GM20431 (cell line): ENCODE data around the gene NRXN2.

ENCODE experiments used
- in situ Hi-C: fragments of 300-500 bp; cut with MseI, MboI; formaldehyde crosslinking; loops from one replicate; pipeline ENCODE4 v1.15.0; 2020; ENCODE audit warnings: low sequenced_read_pairs; ENCODE audit not compliant: unreplicated experiment

The NRXN2 gene

DNA sequence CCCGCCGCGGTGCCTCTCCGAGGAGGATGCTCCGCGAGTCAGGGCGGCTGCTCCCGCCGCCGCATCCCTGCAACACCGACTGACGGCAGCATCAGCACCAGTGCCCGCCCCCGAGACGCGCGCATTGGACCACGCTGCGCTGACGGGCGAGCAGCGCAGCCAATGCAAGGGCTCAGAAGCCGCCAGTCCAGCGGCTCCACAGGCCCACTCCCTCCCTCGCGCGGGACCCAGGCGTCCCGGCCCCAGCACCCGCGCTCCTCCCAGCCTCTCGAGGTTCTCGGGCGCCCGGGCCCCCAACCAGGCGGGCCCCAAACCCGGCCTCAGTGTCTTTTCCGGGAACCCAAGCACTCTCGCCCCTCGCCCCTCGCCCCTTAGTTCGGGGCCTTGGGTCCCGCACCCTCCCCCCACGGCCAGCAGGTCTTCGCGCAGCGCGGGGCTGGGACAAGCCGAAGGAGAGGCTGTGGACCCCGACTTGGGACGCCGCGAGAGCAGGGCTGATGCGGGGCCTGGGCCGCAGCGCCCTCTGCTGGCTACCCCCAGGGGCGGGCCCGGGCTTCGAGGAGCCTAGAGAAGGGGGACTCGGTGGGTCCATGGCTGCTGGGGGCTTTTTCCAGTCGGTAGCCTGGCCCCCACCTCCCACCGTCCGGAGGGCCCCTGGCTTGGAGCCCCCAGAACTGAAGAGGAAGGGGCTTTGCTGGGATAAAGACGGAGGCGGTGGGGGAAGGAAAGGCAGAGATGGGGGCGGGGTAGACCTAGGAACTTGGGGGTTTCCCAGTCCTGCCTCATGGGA, at the start of gene NRXN2:
NRXN2 (minus strand) TSS at position 81 of the 790 bp plus-strand sequence. CDS start 9,498 bp downstream, outside the sequence.
- in situ Hi-C loops: no loop called here

DNA sequence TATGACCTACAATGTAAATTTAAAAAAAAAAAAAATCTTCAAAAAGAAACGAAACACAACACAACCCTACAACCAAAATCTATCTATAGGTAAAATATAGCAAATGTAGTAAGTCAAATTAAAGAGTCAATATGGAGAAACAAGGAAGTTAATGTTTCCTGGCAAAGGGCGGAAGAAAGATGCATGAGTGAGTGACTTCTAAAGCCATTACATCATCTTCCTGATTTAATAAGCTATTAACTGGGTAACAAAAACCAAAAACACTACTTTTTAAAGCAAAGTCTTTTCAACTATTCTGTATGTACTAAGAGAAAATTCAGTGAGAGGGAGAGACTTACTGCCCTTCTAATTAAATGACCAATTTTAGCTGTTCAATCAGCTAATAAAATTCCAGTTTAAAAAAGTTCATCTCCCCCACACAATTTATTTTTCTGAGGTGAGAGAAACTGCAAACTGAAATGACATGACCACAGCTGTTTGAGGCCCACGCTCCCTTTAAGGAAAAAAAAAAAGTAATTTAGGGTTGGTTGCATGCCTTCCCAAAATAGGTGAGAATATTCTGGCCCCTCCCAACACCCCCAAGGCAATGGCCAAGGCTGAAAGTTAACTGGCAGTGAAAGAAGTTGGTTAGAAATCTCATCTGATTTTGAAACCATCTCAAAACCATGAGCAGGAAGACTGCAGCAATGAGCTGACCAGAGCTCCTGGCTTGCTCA, 49.5 kb upstream of the NRXN2 start:
- in situ Hi-C loops: no loop called here

DNA sequence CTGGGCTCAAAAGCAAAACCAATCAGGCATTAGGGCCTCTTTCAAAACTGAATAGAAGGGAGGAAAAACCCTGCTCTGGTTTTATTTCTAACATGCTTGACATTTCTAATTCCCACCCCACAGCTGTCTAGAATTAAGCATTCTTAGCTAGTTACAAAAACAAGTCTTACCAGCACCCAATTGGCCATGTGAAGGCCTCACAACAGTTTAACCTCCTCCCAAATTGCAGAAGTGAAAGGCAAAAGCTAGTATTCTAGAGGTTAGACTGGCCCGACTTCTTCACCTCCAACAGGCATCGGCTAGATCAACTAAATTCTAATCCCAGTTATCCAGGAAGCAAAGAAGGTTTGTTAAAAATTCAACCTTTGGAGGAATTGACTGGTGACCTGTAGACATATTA, 48.9 kb upstream of the NRXN2 start:
- in situ Hi-C loops: no loop called here

DNA sequence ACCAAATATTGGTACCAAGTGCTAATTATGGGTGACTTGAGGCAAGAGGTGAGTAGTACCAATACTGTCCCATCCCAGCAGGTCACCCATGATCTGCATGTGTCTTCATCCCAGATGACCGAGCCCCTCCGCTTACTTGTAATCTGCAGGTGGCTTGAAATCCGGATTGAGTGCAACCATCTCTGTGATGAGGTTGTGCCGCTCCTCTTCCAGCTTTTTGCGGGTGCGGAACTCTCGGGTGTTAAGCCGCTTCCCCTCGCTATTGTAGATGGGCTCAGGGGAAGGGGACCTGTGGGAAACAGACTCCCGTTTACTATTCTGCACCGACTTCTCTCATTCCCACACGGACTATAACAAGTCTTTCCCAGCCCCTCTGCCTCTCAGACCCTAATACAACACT, 47.1 kb upstream of the NRXN2 start:
- in situ Hi-C loops: no loop called here

DNA sequence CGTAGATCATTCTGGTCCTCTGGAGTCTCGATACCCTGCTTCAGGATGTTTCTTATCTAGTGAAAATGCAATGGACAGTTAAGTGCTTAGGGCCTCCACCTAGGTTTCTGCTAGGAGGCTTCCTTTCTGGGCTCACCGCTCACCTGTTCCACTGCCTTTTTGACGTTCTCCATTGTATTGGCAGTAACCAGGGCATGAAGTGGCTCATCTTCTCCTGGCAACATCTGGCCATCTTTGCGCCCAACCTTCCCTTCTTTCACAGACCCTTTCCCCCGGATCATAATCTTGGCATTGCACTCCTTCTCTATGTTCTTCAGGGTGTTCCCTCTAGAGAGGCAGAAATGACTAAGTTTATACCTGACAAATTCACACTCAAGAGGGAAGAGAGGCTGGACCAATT, 46.3 kb upstream of the NRXN2 start:
- in situ Hi-C loops: no loop called here

DNA sequence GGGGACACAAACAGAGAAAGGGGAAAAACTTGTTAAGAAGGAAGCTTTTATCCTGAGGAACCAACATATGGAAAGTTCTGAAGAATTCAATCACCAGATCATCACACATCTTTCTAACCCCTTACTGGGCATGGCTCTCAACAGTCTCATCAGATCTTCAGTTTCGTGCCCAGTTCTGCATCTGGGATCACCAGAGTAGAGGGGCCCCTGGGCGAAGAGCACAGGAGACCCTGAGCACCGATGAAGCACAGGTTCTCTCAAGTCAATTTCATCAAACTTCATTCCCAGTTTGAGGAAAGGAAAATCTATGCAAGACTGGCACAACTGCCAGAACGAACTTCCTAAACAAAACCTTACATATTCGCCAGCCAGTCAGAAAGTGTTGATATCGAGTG, 45.3 kb upstream of the NRXN2 start:
- in situ Hi-C loops: no loop called here

DNA sequence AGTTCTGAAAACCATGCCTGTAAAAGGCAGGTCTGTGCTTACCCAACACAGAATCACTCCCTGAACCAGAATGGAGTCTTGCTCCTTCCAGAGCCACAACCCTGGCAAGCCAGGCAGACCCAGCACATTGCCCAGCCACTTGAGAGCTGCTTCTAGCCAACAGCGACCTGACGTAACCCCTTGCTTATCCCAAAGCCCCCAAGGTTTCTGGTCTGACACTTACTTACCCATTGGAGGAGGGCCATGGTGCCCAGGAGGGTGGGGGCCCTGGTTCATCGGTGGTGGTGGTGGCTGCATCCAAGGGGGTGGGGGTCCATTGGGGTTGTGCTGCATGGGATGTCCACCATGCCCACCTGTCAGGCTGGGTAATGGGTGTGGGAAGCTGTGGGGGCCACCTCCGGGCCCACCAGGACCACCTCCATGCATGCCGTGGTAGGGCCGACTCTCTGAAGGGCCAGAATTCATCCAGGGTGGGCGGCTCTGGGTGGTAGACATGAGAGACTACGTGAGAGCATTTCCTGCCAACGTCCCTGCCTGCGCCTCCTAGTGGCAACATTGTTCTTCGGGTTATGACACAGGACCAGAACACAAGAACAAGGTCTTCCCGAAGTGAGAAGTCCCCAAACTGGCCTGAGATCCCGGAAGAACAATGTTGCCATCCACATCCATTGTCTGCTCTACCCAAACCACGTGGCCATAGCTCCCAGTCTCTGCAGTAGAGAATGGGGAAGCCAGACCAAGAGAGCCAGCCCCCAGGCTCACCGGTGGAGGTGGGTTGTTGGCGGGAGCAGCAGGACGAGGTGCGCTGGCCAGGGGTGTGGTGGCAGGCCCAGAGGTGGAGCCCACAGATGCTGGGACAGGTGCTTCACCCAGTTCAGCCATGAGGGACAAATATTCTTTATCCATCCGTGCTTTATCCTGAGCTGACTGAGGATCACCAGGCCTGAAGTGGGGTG, 44.6 kb upstream of the NRXN2 start:
- in situ Hi-C loops: no loop called here

DNA sequence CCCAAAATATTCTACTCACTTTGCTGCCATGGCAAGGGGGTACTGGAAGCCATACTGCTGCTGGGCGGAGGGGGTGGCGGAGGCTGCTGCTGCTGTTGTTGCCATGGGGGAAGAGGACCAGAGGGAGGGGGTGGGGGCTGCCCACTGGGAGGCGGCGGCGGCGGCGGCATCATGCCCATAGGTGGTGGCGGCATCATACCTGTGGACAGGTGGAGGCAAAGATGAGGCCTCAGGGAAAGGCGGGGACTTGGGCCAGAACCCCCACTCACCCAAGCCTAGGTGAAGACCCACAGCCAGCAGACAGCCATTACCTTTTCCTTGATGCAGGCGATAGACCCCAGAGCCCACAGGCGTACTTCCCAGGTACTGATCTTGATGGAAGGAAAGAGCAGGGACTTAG, 43.9 kb upstream of the NRXN2 start:
- in situ Hi-C loops: no loop called here

DNA sequence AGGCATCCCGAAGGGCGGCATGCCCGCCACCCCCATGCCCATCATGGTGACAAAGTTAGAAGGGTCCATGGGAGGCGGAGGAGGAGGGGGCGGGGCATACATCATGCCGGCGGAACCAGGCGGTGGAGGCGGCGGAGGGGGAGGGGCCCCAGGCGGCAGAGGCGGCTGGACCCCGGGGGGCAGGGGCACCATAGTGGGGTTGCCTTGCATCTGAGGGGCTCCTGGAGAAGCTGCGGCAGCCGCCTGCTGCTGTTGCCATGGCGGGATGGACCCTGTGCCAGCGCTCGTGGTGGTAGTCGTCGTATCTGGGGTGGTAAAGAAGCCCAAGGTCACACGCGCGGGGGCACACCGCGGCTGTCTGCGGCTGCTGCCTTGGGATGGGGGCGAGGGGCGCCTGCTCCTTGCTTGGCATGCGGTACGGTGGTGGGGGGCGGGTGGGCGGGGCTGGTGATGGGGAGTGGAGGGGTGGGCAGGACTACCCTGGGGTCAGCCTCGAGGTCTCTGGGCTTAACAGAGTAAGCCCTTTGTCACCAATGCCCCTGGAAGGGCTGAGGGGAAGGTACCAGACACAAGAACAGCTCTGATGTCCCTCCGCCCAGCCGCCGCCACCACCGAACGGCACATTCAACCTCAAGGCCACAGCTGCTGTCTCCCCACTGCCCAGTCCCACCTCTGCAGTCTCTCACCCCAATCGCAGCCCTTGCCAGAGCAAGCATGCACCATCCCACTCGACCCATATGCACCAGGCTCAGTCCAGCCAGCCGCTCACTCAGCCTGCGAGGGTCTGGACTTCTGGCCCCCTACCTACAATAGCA, 43.1 kb upstream of the NRXN2 start:
- in situ Hi-C loops: no loop called here

DNA sequence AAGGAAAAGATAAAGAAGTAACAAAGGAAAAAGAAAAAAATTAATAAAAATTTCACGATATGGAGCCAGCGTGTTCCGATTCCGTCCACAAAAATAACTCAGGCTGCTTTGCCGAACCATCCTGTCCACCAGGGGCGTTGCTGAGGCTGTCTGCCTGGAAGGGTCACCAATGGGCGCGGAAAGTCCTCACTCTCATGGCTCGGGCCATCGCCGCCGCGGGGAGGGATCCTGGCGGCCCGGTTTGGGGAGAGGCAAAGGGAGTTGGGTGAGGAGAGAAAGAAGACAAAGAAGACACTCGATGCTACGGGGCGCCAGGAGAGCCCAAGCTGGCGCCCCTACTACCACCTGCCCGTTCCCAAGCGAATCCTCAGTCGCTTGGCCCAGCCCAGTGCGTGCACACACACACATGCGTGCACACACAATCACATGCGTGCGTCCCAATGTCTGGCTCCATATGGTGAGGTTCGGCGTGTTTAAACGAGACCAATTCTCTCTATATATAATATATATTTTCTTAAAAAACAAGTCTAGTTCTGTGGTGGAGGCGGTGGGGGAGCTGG, 42.4 kb upstream of the NRXN2 start:
- in situ Hi-C loops: no loop called here

DNA sequence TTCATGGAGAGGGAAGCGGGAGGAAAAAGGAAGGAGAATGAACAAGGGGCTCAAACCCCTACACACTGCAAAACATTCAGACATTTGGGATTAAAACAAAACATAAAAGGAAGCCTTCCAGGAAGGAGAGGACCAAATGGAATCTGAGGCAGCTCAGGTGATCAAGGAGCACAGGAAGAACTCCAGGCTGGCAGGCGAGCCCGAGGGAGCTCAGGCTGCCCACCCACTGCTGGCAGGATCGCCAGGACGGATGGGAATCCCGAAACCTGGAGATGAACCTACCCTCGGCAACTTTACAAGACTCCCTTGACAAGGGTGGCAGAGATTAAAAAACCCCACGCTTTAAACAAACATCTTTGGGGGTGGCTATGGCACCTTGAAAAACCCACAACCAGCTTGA, 41.8 kb upstream of the NRXN2 start:
- in situ Hi-C loops: no loop called here

DNA sequence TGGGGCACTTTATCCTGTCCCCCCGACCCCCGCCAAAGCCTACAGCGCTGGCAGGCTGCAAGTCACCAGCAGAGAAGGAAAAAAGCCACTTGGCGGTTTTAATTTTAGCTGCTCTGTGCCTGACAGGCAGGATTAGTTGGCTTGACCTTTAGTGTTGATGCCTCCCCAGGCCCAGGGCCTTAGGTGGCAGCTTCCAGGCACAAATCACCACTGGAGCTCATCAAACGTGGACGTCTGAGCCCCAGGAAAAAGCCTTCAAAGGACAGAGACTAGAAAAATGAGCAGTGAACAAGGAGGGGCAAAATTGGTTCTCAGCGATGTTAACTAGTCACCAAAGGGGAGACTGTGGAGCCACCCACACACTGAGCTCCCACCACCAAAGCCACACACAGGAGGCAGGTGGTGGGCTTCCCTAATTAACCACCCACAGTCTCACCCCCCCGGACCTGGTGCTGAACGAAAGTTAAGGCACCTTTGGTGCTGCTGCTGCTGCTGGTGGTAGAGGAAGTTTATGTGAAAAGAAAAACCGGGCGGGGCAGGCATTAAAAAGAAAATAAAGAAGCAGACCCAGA, 41.1 kb upstream of the NRXN2 start:
- in situ Hi-C loops: no loop called here

DNA sequence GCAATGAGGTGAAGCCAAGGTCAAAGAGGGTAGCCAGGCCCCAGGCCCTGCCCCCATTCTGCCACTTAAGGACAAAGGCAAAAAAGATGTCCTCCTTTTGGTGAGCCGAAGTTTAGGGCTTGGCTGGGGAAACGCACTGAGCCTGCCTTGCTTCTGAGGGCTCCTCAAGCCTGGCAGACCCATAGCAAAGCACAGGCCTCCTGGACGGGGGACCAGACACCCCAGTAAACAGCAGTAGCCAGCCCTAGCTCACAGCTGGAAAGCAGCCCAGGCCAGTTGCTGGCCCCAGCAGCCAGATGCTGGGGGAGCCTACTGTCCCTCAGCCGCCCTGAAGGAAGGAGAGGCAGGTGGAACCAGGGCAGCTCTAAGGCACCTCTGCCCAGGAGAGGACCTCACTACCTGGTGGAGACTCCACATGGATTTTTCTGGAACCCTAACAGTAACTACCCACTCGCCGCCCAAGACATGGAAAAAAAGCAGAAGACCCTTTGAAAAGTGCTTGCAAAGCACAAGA, 40.6 kb upstream of the NRXN2 start:
- in situ Hi-C loops: no loop called here

DNA sequence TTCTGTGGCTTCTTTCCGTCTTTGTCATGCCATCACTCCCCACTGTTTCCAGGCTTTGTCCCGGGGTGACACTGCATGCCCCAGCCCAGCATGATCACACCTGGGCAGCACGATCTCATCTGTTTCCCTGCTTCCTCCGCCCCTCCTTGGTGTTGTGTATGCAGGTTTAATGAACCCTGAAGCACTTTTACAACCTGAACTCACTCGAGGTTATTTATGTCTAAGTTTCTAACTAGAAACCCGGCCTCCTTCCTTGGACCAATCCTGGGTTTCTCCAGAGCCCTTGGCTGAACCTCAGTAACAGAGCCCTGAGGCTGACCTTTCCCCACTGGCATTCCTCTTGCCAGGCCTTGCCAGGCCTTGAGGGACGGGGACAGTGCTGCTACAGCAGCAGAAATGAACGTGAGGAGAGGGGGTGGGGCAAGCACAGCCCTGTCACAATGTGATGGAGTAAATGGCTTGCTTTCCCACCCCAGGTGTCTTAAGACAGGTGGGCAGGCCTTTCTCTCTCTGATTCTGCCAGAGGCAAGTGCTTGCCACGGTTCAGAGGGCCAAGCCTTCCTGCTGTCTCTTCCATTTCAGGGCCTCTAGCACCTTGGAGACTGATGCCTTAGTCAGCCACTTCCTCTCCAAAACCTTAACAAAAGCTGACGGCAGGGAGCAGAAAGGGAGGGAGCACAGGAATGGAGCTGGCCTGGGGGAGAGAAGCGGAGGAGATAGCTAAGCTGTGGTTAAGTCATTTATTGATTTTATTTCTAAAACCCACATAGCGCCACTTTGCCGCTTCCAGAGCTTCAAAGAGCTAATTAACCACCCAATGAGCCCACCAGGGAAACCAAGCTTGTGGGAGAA, 39.9 kb upstream of the NRXN2 start:
- in situ Hi-C loops: no loop called here

DNA sequence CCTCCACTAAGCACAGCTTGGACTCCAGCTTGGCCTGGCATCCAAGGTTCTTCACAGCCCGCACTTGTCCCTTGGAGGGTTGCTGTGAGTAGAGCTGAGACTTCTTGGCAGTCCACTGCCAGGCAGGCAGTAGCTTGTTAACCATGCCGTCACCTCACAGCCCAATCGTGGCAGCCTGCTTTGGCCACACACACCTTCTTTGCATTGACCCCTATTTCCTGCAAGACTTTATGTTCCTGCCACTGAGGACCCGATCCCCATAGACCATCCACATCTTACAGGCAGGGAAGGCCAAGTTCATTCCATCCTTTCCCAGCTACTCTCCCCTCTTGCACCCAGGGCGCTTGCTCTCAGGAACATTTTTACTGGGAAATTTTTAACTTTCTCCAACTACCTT, 39.3 kb upstream of the NRXN2 start:
- in situ Hi-C loops: no loop called here

DNA sequence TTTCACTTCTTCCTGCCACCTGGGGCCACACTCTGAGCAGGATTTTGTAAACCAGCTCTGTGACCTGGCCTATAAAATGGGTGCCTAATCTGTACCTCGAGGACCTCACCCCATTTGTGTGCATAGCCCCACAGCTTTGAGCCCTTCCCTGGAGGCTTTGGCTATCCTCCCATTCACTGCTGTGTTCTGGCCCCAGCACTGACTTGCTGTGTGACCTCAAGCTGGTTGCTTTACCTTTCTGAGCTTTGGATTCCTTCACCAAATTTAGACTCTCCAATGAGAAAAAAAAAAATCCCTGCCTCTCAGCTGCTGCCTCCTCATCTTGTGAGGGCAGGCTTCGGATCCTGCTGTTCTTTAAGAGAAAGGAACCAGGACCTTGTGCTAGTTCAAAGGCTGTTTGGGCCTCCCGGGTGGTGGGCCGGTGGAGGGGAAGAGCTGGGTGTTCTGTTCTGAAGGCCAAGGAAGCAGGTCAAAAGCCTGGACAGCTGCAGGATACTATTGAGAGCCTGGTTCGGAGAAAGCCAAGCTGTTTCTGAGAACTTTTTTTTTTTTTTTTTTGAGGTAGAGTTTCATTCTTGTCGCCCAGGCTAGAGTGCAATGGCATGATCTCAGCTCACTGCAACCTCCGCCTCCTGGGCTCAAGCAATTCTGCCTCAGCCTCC, 37.9 kb upstream of the NRXN2 start:
- in situ Hi-C loops: no loop called here
